T-cell (primary cell): ENCODE measurements around the gene EYA4. TPM values are rescaled to one million over a fixed set of nuclear protein-coding genes. Genes with fewer than 3 reads are reported as not detected.

Source experiments
- ATAC-seq, 4 experiments: fragments of 200-7000 bp in 3 of 4; fragments of 150-1000 bp in 1 of 4; cut with Tn5 transposase; replicated peaks in 1 of 4; 1 replicate in 3 of 4; 2 replicates in 1 of 4; pipeline ENCODE4 v1.10.0; 2021; ENCODE audit warnings: moderate library complexity in 3 of 4, mild to moderate bottlenecking in 2 of 4, moderate number of reproducible peaks in 1 of 4
- CTCF ChIA-PET, 2 donors: fragments of 300-600 bp; sonication (Branson Sonifier 250); formaldehyde crosslinking; loops; one replicate each; lab custom pipeline; 2022; ENCODE audit warnings: antibody characterized with exemption in 2 of 2; lab: Charles Lee
- POLR2A ChIA-PET, 2 donors: fragments of 300-600 bp; sonication (Branson Sonifier 250); formaldehyde crosslinking; loops; one replicate each; lab custom pipeline; 2022; ENCODE audit warnings: antibody characterized with exemption in 2 of 2; lab: Charles Lee
- DNase-seq, 35 experiments: peaks; one replicate each; pipeline versions ENCODE4 v3.0.0 to v3.0.0-alpha.2; 2013 to 2023
- H3K27ac ChIP-seq: one replicate; pipeline ENCODE4 v1.5.1; 2013; ENCODE audit warnings: low read length
- H3K27me3 ChIP-seq, 2 experiments: replicated peaks in 1 of 2; 1 replicate in 1 of 2; 2 replicates in 1 of 2; pipeline versions ENCODE4 v1.6.1 to v1.7.0; 2013; ENCODE audit warnings: low read length in 1 of 2, mixed read lengths in 1 of 2; ENCODE audit not compliant: control insufficient read depth in 2 of 2, insufficient read depth in 2 of 2; ENCODE audit errors: extremely low read depth in 1 of 2
- H3K36me3 ChIP-seq, 2 donors: 1 replicate in 1 of 2; 2 replicates in 1 of 2; pipeline versions ENCODE4 v1.6.1 to v1.7.0; 2013; ENCODE audit warnings: low read length in 1 of 2; ENCODE audit not compliant: control insufficient read depth in 2 of 2, insufficient read depth in 1 of 2; ENCODE audit errors: extremely low read depth in 1 of 2
- H3K4me1 ChIP-seq, 2 experiments: 1 replicate in 1 of 2; 2 replicates in 1 of 2; pipeline versions ENCODE4 v1.6.1 to v1.7.0; 2013; ENCODE audit warnings: low read length in 2 of 2, mixed read lengths in 1 of 2; ENCODE audit not compliant: insufficient read depth in 2 of 2, control insufficient read depth in 1 of 2; ENCODE audit errors: extremely low read depth in 1 of 2
- H3K4me3 ChIP-seq, 2 donors: 1 replicate in 1 of 2; 2 replicates in 1 of 2; pipeline versions ENCODE4 v1.5.1 to v1.7.0; 2013; ENCODE audit warnings: mild to moderate bottlenecking in 2 of 2, low read length in 1 of 2, moderate library complexity in 1 of 2; ENCODE audit not compliant: control insufficient read depth in 1 of 2; ENCODE audit errors: extremely low read depth in 1 of 2
- H3K9me3 ChIP-seq: 2 replicates; pipeline ENCODE4 v1.7.0; 2013
- H3K27ac Mint-ChIP-seq, 2 donors: one replicate each; pipeline ENCODE4 v1.8.0; 2020 to 2021; ENCODE audit warnings: mild to moderate bottlenecking in 2 of 2, mixed read lengths in 2 of 2
- H3K27me3 Mint-ChIP-seq, 2 donors: one replicate each; pipeline ENCODE4 v1.8.0; 2021 to 2022; ENCODE audit warnings: mixed read lengths in 2 of 2
- H3K36me3 Mint-ChIP-seq: one replicate; pipeline ENCODE4 v1.8.0; 2021; ENCODE audit warnings: mixed read lengths
- H3K4me1 Mint-ChIP-seq, 3 donors: one replicate each; pipeline ENCODE4 v1.8.0; 2020 to 2022; ENCODE audit warnings: mixed read lengths in 3 of 3, mild to moderate bottlenecking in 1 of 3
- H3K4me3 Mint-ChIP-seq, 3 donors: one replicate each; pipeline ENCODE4 v1.8.0; 2020 to 2022; ENCODE audit warnings: mild to moderate bottlenecking in 3 of 3, mixed read lengths in 3 of 3, moderate library complexity in 3 of 3
- H3K9me3 Mint-ChIP-seq, 3 donors: one replicate each; pipeline ENCODE4 v1.8.0; 2020 to 2022; ENCODE audit warnings: mixed read lengths in 3 of 3
- WGBS: methylation state at CpG from one replicate; pipeline ENCODE4 v1.1.5; 2013; ENCODE audit warnings: missing lambda C conversion rate; ENCODE audit not compliant: insufficient coverage; 5-methylcytosine and 5-hydroxymethylcytosine counted together
- total RNA-seq, 35 experiments: library from RNA in 6 of 35; stranded (reverse) in 6 of 35; fragments of 120-200 nt in 1 of 35; gene quantifications; one replicate each; pipeline versions ENCODE4 v1.2.1 to v1.2.4 and lab custom pipeline; 2013 to 2026

EYA4 gene
- total RNA-seq, 5 donors from 2014 or later (not counting 1 experiment from before 2014, with no cell fraction given), result 0.22 TPM; not detected in 4

GRCh38 chr6:133259561-133259960, 18.4 kb downstream of the EYA4 start:
- ChIA-PET CTCF (no interaction called here), POLR2A (no interaction called here)
- ATAC-seq (no peak), DNase-seq (no peak)
- no peak overlapping the region for H3K27ac ChIP-seq
- no peaks in the 10 kb centered on the region for H3K36me3 ChIP-seq
- H3K27me3 ChIP-seq, result no peaks in the 10 kb centered on the region
- peaks cover 3% of the 10 kb centered on the region in 2 donors for H3K27me3 Mint-ChIP-seq
- H3K36me3 Mint-ChIP-seq, result no peaks in the 10 kb centered on the region
- H3K9me3 ChIP-seq, result no peaks in the 10 kb centered on the region
- no peak overlapping the region for H3K4me3 ChIP-seq
- H3K4me1 Mint-ChIP-seq, result no peaks in the 10 kb centered on the region
- no peaks in the 10 kb centered on the region for H3K4me1 ChIP-seq
- no peak overlapping the region for H3K27ac Mint-ChIP-seq
- H3K4me3 Mint-ChIP-seq, result no peak overlapping the region
- peaks cover 0 to 7% (median 0%) of the 10 kb centered on the region in 3 donors for H3K9me3 Mint-ChIP-seq

GRCh38 chr6:133262804-133263203, 21.6 kb downstream of the EYA4 start:
- Mint-ChIP-seq H3K4me1 (no peaks in the 10 kb centered on the region), H3K27me3 (peaks cover 3% of the 10 kb centered on the region in 2 donors), H3K27ac (no peak overlapping the region), H3K9me3 (peaks cover 0 to 7% (median 0%) of the 10 kb centered on the region in 3 donors), H3K4me3 (no peak overlapping the region), H3K36me3 (no peaks in the 10 kb centered on the region)
- no peaks in the 10 kb centered on the region for H3K9me3 ChIP-seq
- no peak overlapping the region for H3K27ac ChIP-seq
- no peak overlapping the region for H3K4me3 ChIP-seq
- DNase-seq (no peak), ATAC-seq (no peak)
- no peaks in the 10 kb centered on the region for H3K4me1 ChIP-seq
- WGBS, result no CpG with 5 or more reads among the region's 2 CpGs
- no peaks in the 10 kb centered on the region for H3K36me3 ChIP-seq
- ChIA-PET CTCF (no interaction called here), POLR2A (no interaction called here)
- peaks cover 0 to 3% of the 10 kb centered on the region in 2 experiments for H3K27me3 ChIP-seq

GRCh38 chr6:133265066-133265465, 23.9 kb downstream of the EYA4 start:
- Histone ChIP-seq H3K27me3 (peaks cover 0 to 3% of the 10 kb centered on the region in 2 experiments), H3K4me1 (no peaks in the 10 kb centered on the region), H3K4me3 (no peak overlapping the region), H3K27ac (no peak overlapping the region), H3K36me3 (no peaks in the 10 kb centered on the region), H3K9me3 (no peaks in the 10 kb centered on the region)
- H3K4me3 Mint-ChIP-seq, result no peak overlapping the region
- WGBS, result 20% methylated on average over 1 of the region's 4 CpGs
- ATAC-seq, result no peak
- POLR2A ChIA-PET, result no interaction called here
- no peaks in the 10 kb centered on the region for H3K36me3 Mint-ChIP-seq
- peaks cover 3% of the 10 kb centered on the region in 2 donors for H3K27me3 Mint-ChIP-seq
- H3K4me1 Mint-ChIP-seq, result no peaks in the 10 kb centered on the region
- H3K9me3 Mint-ChIP-seq, result peaks cover 0 to 5% (median 0%) of the 10 kb centered on the region in 3 donors
- H3K27ac Mint-ChIP-seq, result no peak overlapping the region
- DNase-seq, result no peak
- CTCF ChIA-PET, result no interaction called here

GRCh38 chr6:133266186-133266585, 25.0 kb downstream of the EYA4 start:
- Mint-ChIP-seq H3K4me1 (no peaks in the 10 kb centered on the region), H3K27me3 (peaks cover 0 to 3% of the 10 kb centered on the region in 2 donors), H3K36me3 (no peaks in the 10 kb centered on the region), H3K9me3 (no peaks in the 10 kb centered on the region), H3K27ac (no peak overlapping the region), H3K4me3 (no peak overlapping the region)
- Histone ChIP-seq H3K36me3 (no peaks in the 10 kb centered on the region), H3K27me3 (peaks cover 0 to 3% of the 10 kb centered on the region in 2 experiments), H3K4me1 (no peaks in the 10 kb centered on the region), H3K27ac (no peak overlapping the region), H3K4me3 (no peak overlapping the region), H3K9me3 (no peaks in the 10 kb centered on the region)
- ChIA-PET POLR2A (no interaction called here), CTCF (no interaction called here)
- ATAC-seq, result no peak
- WGBS, result 92% methylated on average over 2 of the region's 2 CpGs
- DNase-seq, result no peak

- ATAC-seq, result no peak
- H3K9me3 ChIP-seq, result no peaks in the 10 kb centered on the region
- H3K4me3 Mint-ChIP-seq, result no peak overlapping the region
- no peak for DNase-seq
- no peaks in the 10 kb centered on the region for H3K27me3 Mint-ChIP-seq
- H3K4me3 ChIP-seq, result no peak overlapping the region
- H3K27me3 ChIP-seq, result peaks cover 0 to 3% of the 10 kb centered on the region in 2 experiments
- no peaks in the 10 kb centered on the region for H3K4me1 ChIP-seq
- CTCF ChIA-PET, result no interaction called here
- no peaks in the 10 kb centered on the region for H3K9me3 Mint-ChIP-seq
- 92% methylated on average over 3 of the region's 5 CpGs for WGBS
- no peaks in the 10 kb centered on the region for H3K36me3 ChIP-seq
- no peak overlapping the region for H3K27ac Mint-ChIP-seq
- H3K27ac ChIP-seq, result no peak overlapping the region
- H3K4me1 Mint-ChIP-seq, result no peaks in the 10 kb centered on the region
- H3K36me3 Mint-ChIP-seq, result no peaks in the 10 kb centered on the region
- POLR2A ChIA-PET, result no interaction called here
Measured at GRCh38 chr6:133268621-133269020, 27.5 kb downstream of the EYA4 start.

- no peaks in the 10 kb centered on the region for H3K9me3 ChIP-seq
- Mint-ChIP-seq H3K27ac (no peak overlapping the region), H3K36me3 (no peaks in the 10 kb centered on the region), H3K4me1 (no peaks in the 10 kb centered on the region), H3K4me3 (no peak overlapping the region), H3K9me3 (no peaks in the 10 kb centered on the region), H3K27me3 (peaks cover 0 to 3% of the 10 kb centered on the region in 2 donors)
- POLR2A ChIA-PET, result no interaction called here
- DNase-seq (no peak), ATAC-seq (no peak)
- no peak overlapping the region for H3K27ac ChIP-seq
- CTCF ChIA-PET, result no interaction called here
- no peaks in the 10 kb centered on the region for H3K4me1 ChIP-seq
- H3K36me3 ChIP-seq, result no peaks in the 10 kb centered on the region
- no peak overlapping the region for H3K4me3 ChIP-seq
- no CpG with 5 or more reads among the region's 4 CpGs for WGBS
- H3K27me3 ChIP-seq, result no peaks in the 10 kb centered on the region
Measured at GRCh38 chr6:133274813-133275212, 33.7 kb downstream of the EYA4 start.

GRCh38 chr6:133275213-133275612, 34.1 kb downstream of the EYA4 start:
- Mint-ChIP-seq H3K27ac (no peak overlapping the region), H3K36me3 (no peaks in the 10 kb centered on the region), H3K27me3 (peaks cover 0 to 3% of the 10 kb centered on the region in 2 donors), H3K4me1 (no peaks in the 10 kb centered on the region), H3K9me3 (no peaks in the 10 kb centered on the region), H3K4me3 (no peak overlapping the region)
- ATAC-seq, result no peak
- Histone ChIP-seq H3K4me1 (no peaks in the 10 kb centered on the region), H3K27ac (no peak overlapping the region), H3K36me3 (no peaks in the 10 kb centered on the region), H3K27me3 (no peaks in the 10 kb centered on the region), H3K4me3 (no peak overlapping the region), H3K9me3 (no peaks in the 10 kb centered on the region)
- ChIA-PET POLR2A (no interaction called here), CTCF (no interaction called here)
- DNase-seq, result no peak
- WGBS, result no CpG with 5 or more reads among the region's 6 CpGs
